Pons (tissue), 1 donor: ENCODE results near the gene BAIAP2L1.
A peak's percentile ranks its signal among the peaks of the same experiment; 100 is the strongest.

Source experiments
- DNase-seq: peaks from one replicate; pipeline ENCODE4 v3.0.0-alpha.2; 2016; ENCODE audit warnings: low spot score

Gene BAIAP2L1

DNA sequence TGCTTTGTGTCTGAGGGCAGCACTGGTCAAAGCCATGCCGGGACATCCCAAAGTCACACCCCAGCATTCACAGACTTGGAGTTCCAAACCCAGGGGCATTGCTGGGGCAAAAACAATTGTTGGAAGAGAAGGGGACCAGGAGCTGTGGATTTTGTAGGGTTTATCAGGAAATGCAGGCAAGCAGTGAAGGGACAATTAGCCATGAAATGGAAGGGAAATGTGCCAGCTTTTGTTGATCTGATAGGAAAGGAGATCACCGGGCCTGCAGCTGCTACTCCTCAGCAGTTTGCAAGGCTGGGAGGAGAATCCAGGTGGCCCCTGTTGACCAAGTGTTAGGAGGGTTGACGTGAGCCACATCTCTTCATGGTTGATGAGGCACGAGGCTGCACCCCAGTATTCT is 122.0 kb downstream of the BAIAP2L1 start:
- DNase-seq = no peak

DNA sequence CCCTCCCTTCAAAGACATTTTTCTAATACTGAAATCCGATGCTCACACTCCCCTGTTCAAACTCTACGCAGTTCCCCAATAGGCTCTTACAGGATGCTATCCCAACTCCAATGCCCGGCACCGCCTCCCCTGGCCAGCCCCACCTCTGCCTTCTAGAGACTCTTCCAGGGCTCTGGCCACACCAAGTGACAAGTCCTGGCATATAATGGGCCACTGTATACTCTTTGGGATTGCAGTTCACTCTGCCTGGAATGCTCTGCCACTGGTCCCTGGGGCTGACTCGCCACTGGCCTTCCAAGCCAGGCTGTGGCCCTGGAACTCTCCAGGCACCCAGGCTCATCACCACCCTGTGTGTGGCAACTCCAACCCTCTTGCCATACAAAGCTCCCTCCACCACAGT is 122.5 kb downstream of the BAIAP2L1 start:
- no peak for DNase-seq

DNA sequence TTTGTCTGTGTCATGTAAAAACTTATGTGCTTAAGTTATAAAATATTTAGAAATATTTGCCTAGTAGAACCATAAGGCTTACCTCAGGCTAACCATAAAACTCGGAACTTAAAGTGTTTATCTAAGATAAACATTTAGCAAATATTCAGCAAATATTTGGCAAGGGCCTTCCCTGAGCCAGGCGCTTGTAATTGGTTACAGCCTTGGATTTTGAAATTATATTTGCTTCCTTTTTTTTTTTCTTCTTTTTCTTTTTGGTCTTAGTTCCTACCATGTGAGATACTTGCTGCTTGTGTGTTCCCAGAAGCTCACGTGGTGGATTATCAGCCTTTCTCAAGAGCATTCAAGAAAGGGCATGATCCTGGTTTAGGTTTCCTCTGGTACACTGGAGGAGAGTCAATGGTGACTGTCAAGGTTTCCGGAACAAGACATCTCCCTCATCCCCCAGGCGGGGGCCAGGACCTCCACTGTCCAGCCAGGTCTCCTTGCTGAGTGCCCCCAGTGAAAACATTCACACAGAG is 124.6 kb downstream of the BAIAP2L1 start:
- DNase-seq = no peak

DNA sequence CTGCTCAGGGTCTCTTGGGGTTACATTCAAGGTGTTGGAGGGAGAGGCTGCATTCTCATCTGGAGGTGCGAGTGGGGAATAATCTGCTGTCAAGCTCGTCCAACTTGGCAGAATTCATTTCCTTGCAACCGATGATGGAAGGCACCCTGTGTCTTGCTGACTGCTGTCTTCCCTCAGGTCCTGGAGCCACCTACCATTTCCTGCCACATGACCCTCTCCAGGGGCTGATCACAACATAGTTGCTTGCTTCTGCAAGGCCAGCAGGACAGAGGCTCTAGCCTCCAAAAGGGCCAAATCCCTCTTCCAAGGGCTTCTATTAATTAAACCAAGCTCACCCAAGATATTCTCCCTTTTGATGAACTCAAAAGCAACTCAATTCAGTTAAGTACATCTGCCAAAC is 133.6 kb downstream of the BAIAP2L1 start:
- DNase-seq = no peak

DNA sequence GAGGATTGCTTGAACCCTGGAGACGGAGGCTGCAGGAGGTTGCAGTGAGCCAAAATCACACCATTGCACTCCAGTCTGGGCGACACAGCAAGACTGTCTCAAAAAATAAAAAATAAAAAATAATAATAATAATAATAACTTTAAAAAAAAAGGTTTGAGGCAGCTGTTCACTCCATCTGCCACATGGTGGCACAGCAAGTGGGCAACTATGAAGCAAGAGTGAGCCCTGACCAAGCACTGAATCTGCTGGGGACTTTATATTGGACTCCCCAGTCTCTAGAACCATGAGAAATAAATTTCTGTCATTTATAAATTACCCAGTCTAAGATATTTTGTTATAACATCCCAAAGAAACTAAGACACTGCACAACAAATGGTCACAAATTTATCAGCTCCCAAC is 134.1 kb downstream of the BAIAP2L1 start:
- DNase-seq = no peak

DNA sequence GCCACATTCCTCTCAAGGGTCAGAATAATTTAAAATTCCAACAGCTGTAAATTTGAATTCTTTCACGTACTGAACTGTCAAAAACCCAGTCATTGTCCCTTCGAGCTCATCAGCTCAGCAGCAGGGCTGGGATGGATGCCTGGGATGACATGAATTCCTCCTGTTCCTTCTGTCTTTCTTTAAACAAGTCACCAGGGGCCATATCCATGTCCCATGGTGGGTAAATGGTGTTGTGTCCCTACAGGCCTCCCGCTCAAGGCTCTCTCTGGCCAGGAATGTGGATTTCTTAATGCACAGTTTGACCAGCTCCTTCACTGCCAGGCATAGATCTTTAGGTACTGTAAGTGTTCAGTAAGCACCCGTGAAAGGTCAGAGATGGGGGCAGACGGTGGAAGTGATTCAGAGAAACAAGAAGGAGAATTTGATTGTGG is 135.0 kb downstream of the BAIAP2L1 start:
- DNase-seq = no peak

DNA sequence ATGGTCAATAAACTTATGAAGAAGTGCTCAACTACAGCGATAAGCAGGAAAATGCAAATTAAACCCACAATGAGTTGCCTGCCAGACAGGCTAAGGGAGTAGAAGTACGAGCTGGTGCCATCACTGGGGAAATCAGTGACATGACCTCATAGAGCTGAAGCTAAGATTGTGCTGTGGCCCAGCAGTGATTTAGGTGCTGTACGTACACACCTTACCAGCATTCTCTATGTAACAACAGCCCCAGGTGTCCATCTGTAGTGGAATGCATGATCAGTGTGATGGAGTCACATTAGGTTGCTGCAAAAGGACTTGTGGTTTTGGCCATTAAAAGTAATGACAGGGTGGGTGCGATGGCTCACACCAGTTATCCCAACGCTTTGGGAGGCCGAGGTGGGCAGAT is 143.2 kb downstream of the BAIAP2L1 start:
- no peak for DNase-seq

DNA sequence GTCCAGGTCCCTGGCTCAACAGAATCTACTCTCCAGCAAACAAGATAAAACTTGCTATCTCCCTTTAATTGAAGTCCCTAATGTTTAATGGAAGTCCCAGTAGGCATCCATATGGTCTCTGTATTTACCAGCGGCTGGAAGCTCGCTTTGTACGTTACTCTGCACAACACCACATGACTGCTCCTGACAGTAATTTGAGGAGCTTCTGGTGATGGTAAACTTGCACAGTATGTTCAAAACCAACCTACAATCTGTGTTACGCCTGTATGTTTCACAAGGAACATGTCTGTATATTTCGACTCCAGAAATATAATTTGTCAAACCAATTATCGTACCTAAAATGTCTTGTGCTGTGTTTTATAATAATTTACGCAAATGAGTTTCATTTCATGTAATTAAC is 144.5 kb downstream of the BAIAP2L1 start:
- DNase-seq = no peak

DNA sequence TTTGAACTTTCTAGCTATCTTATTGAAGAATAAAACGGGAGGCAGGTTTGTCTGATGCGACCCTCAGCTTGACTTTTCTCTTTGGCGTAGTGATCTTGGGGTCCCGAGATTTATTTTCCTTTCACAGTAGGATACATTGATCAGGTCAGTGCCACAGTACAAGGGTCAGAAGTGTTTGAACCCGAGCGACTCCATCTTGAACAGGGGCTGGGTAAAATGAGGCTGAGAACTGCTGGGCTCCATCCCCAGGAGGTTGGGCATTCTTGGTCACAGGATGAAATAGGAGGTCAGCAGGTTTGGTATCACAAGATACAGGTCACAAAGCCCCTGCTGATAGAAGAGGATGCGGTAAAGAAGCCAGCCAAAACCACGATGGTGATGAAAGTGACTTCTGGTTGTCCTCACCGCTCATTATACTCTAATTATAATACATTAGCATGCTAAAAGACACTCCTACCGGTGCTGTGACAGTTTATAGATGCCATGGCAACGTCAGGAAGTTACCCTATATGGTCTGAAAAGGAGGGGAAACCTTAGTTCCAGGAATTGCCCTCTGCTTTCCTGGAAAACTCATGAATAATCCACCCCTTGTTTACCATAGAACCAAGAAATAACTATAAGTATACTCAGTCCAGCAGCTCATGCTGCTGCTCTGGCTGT is 145.8 kb downstream of the BAIAP2L1 start:
- no peak for DNase-seq

DNA sequence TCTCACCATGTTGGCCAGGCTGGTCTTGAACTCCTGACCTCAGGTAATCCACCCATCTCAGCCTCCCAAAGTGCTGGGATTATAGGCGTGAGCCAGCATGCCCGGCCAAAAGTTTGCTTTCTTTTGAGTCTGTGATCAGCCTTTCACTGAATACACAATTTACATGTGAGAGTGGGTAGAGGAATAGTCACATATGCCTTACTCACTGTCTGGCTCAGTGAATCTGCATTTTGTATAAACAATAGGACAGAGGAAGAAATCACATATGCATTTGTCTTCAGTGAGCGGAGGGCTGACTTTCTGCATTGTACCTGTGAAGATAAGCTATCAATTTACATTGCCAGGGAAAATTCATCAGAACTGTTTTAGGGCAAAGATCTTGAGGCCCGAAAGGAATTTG is 146.4 kb downstream of the BAIAP2L1 start:
- DNase-seq = no peak

DNA sequence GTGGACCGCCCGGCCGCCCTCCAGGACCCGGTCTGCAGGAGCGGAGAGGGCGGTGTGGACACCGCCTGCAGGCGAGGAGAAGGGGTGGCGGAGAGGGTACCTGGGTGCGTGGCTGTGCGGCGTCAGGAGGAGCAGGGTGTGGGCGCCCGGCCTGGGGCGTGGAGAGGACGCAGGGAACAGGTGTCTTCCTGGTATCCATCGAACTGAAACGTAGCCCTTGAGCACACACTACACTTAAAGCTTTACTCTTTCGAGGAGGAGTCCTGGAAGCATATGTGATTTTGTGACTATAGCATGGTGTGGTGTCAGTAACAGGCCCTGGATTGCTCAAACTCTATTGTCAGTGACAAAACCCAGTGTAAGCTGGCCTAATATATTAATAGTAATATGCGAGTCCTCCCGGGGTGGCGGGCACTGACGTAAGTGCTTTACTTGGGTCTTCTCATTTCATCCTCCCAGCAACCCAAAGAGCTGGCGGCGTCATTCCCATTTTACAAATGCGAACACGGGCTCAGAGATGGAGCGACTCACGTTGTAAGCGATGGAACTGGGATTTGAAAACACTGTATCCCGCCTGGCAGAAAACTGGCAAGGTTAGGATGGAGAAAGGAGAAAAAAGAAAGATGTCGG is 148.3 kb downstream of the BAIAP2L1 start:
- peak; percentile 20 for DNase-seq

DNA sequence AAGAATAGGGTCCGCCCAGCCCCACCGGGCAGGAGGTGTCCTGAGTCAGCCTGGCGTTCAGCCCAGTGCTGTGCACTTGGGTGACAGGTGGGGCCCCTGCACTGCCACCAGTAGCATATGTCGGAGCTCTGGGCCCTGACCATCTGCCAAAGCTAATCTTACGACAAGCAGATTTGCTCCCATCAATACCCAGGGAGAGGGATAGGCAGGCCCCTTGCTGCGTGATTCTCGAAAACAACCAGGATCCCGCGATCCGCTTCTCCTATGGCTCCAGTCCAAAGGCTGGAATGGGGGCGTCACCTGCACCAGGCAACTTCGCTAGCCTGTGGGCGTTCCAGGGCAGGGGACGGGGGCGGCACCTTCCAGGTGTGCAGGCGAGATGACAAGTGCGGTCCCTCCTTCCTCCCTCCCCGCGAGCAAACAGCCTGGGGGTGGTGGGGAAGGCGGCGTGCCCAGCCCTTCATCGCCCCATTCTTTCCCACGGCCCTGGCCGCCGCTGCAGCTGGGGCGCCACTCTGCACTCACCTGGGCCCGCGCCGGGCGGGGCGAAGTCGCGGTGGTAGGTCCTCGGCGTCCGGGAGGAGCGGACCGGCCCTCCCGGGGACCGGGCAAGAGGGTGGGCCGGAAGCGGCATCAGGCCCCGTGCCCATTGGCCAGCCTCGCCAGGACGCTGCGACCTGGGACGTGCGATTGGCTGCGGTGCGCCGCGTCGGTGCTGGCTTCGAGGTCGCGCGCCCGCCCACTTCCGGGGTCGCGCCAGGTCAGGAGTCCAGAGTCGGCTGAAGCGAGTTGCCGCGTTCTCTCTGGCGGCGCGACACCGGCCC is 149.1 kb downstream of the BAIAP2L1 start, which contains the start of gene TECPR1:
Gene TECPR1 (minus strand): TSS at position 632 of the 824 bp plus-strand sequence. CDS start 6,086 bp downstream, outside the sequence.
- DNase-seq = peak; percentile 90

DNA sequence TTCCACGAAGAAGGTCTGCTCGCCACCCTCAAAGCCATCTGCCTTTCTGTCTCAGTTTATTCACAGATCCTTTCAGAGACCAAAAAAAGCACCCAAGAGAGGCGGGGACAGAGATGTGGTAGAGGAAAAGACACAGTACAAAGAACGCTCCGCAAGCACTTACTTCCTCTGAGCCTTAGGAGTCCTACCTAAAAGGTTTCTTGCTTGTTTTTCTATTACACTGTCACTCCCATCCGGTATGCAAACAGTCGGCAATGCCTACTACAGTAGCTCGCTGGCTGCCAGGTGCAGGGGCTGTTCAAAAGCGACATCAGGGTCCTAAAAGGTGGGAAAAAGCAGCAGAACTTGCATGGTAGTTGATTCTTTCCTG is 149.7 kb downstream of the BAIAP2L1 start:
- peak; percentile 11 for DNase-seq

DNA sequence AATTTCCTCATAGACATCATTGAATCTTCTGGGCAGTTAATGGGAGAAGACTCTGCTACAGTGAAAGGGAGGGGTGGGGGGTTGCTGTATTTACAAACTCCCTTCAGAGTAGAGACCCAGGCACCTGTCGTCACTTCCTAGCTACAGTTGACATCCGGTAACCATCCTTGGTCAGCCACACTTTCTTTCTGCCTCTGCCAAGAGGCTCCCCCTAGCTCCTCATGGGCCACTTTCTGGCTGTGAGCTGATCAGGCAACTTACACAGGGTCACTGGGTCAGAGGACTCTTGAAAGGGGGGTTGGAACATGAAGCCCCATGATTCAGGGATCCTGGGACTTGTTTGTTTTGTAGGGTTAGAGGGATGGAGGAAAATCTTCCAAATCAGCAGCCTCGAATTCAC is 150.1 kb downstream of the BAIAP2L1 start:
- DNase-seq = no peak

DNA sequence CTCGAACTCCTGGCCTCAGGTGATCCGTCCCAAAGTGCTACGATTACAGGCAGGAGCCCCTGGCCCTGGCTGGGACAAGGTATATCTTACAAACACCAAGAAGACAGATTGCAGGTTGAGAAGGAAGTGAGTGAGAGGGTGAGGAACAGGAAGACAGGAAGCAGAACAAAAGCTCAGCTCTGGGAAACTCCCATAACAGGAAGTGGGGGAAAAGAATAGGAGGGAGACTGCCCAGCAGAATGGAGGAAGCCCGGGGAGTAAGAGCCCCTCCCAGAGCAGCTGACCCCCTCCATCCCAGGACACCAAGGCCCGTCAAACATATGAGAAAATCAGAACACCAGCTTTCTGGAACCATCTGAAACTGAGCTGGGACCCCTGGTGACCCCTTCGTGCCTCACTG is 151.8 kb downstream of the BAIAP2L1 start:
- no peak for DNase-seq

DNA sequence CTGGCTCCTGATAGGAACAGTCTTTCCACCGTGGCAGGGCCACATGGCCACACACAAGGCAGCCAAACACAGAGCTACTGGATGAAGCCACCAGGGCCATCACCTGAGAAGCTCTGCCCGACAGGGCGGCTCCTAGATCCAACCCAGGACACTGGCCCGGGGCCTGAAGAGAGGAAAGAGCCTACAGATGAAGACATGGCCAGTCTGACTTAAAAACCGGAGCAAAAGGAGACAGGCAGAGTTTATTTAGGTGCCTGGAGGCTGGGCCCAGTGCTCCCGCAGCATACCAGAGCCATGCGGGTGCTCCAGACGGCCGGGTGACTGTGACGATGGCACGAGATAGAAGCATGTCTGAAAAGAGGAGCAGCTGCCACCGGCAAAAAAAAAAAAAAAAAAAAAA is 152.7 kb downstream of the BAIAP2L1 start:
- DNase-seq = no peak

DNA sequence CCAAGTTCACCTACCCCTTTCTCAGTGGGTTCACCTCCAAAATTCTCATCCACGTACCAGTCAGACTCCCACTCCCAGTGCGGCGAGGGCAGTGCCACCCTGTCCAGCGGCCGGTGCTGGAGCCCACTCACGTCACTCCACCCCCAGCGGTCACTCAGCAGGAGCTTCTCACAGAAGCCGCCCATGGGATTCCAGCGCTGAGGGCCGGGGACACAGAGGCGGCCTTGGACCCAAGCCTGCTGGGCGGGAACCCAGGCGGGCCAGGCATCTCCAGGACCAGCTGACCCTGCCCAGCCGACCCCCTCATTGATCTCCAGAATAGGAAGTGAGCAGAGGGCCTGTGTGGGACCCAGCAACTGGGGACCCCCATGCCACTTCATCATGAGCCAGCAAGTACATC is 156.0 kb downstream of the BAIAP2L1 start:
- DNase-seq = no peak

DNA sequence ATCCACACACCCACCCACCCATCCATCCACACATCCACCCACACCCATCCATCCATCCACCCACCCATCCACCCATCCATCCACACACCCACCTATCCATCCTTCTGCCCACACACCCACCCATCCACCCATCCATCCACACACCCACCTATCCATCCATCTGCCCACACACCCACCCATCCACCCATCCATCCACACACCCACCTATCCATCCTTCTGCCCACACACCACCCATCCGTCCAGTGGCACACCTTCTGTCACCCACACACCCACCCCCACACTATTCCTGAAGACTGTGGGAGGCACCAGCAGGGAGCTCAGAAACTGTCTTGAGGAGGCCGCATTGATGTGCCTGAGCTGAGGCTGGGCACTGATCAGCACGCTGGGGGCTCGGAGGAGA is 158.0 kb downstream of the BAIAP2L1 start:
- DNase-seq = no peak

DNA sequence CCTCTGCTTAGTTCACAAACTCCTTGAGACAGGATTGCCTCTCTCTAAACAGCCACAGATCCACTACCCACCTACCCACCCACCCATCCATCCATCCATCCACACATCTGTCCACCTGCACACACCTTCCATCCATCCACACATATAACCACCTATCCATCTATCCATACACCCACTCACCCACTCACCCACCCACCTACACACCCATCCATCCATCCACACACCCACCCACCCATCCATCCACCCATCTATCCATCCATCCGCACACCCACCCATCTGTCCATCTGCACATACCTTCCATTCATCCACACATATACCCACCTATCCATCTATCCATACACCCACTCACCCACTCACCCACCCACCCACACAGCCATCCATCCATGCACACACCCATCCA is 158.5 kb downstream of the BAIAP2L1 start:
- no peak for DNase-seq

DNA sequence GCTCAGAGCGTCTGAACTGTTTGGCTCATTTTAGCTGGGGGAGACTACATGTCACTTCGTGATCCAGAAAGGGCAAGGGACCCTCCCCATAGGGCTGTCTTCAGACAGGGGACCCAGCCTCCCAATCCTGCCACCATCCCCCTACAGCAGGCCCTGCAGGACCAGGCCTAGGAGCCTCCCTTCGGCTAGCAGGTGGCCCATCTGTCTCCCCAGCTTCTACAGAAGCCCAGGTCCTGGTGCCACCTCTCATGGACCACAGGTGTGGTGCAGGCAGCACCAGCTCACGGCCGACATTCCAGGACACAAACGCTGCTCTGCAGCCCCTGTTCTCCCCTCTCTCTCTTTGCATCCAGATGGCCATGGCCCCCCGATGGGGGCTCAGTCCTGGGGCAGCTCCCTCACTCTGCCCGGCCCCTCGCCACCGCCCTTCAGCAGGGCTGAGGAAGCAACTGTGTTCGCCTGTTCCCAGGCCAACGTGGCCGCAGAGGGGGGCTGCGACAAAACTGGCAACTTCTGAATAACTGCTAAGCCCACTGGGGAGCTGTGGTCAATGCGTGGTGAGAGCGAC is 159.1 kb downstream of the BAIAP2L1 start:
- DNase-seq = no peak
